Left ventricle myocardium inferior (tissue), 1 donor: ENCODE results near the gene TBATA. TPM values are rescaled to one million over a fixed set of nuclear protein-coding genes. Genes with fewer than 3 reads are reported as not detected.
A peak's percentile ranks its signal among the peaks of the same experiment; 100 is the strongest.

ENCODE experiments used
- DNase-seq: peaks from one replicate; pipeline ENCODE4 v3.0.0-alpha.2; 2020
- H3K27ac ChIP-seq: fragments of 200-600 bp; replicated peaks from 2 replicates; pipeline ENCODE4 v1.8.0; 2021
- H3K27me3 ChIP-seq: fragments of 200-600 bp; 2 replicates; pipeline ENCODE4 v1.8.0; 2021; ENCODE audit warnings: low read depth
- H3K36me3 ChIP-seq: fragments of 200-600 bp; 2 replicates; pipeline ENCODE4 v1.8.0; 2021
- H3K4me1 ChIP-seq: fragments of 200-600 bp; 2 replicates; pipeline ENCODE4 v1.8.0; 2021
- H3K4me3 ChIP-seq: fragments of 200-600 bp; 2 replicates; pipeline ENCODE4 v1.8.0; 2021; ENCODE audit warnings: mild to moderate bottlenecking, moderate library complexity
- H3K9me3 ChIP-seq: fragments of 200-600 bp; replicated peaks from 2 replicates; pipeline ENCODE4 v1.8.0; 2021
- CTCF ChIP-seq: fragments of 200-600 bp; IDR thresholded peaks from 2 replicates; pipeline ENCODE4 v1.8.0; 2021; ENCODE audit warnings: antibody characterized with exemption, mild to moderate bottlenecking, borderline replicate concordance
- intact Hi-C: fragments of 100-400 bp; cut with micrococcal nuclease; formaldehyde crosslinking; loops from one replicate; pipeline ENCODE4 v1.11.0; 2022
- total RNA-seq: library from RNA; stranded (reverse); fragmentation: NEBNext Ultra II Directional; extraction: Animal tissue kit (Norgen Biotek cat#: 25700); gene quantifications from one replicate; pipeline ENCODE4 v1.2.1, GENCODE V29; 2021
- donor health status: DM: no; HTN: yes; CAD: no; lungs with severe emphysema.

TBATA gene
- total RNA-seq, 1 donor from 2014 or later, result not detected

- H3K27me3 ChIP-seq, result peaks cover 14% of the 10 kb centered on the region
- H3K4me3 ChIP-seq, result no peak overlapping the region
- TF ChIP-seq CTCF, result no peak
- no peak for DNase-seq
- intact Hi-C loops, result no loop called here
- H3K27ac ChIP-seq, result no peak overlapping the region
- no peaks in the 10 kb centered on the region for H3K36me3 ChIP-seq
- H3K4me1 ChIP-seq, result peaks cover 6% of the 10 kb centered on the region
- H3K9me3 ChIP-seq, result peaks cover 15% of the 10 kb centered on the region
These were observed 706 bp downstream of the TBATA start for GRCh38 chr10:70784471-70784870.

- Histone ChIP-seq H3K27ac (no peak overlapping the region), H3K4me3 (no peak overlapping the region), H3K36me3 (no peaks in the 10 kb centered on the region), H3K27me3 (peaks cover 14% of the 10 kb centered on the region), H3K4me1 (peaks cover 10% of the 10 kb centered on the region), H3K9me3 (peaks cover 15% of the 10 kb centered on the region)
- intact Hi-C loops, result no loop called here
- no peak for DNase-seq
- TF ChIP-seq CTCF, result no peak
These were observed 1.2 kb downstream of the TBATA start for GRCh38 chr10:70784016-70784415.

- Histone ChIP-seq H3K27ac (no peak overlapping the region), H3K4me1 (peaks cover 13% of the 10 kb centered on the region), H3K27me3 (peaks cover 14% of the 10 kb centered on the region), H3K36me3 (no peaks in the 10 kb centered on the region), H3K9me3 (peaks cover 6% of the 10 kb centered on the region), H3K4me3 (no peak overlapping the region)
- no peak for DNase-seq
- intact Hi-C loops, result no loop called here
- no peak for TF ChIP-seq CTCF
These were observed 2.2 kb downstream of the TBATA start for GRCh38 chr10:70782746-70783680.

DNA sequence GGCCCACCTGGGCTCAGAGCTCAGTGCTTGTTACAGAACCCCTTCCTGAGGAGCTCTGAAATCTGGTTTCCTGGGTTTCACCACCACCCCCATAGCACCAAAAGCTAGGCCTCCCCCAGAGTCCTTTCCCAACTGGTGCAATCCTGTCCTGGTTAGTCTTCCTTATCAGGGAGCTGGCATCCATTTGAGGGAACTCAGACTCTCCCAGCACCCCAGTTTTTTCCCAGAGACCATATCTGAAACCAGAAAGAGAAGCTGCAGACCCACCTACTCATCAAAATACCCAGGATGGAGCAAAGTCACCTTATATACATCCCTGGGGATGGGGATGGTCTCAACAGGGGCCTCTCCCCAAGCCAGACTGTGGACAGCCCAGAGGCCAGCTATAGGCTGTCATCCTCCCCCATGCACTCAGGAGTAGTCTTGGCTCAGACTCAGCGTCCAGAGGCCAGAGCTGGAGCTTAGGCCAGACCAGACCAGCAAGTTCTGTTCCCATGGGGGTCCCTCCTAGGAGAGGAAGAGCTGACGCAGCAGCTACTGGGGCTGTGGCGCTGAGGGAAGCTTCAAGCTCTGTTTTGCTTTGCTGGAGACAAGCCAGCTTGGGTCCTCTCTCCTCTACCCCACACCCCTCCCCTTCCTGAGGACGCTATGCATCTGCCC, 3.0 kb downstream of the TBATA start:
- intact Hi-C loops, result no loop called here
- no peaks in the 10 kb centered on the region for H3K36me3 ChIP-seq
- H3K4me3 ChIP-seq, result no peak overlapping the region
- no peak for TF ChIP-seq CTCF
- peaks cover 13% of the 10 kb centered on the region for H3K4me1 ChIP-seq
- no peak overlapping the region for H3K27ac ChIP-seq
- peaks cover 14% of the 10 kb centered on the region for H3K27me3 ChIP-seq
- DNase-seq, result peak; percentile 34
- H3K9me3 ChIP-seq, result no peaks in the 10 kb centered on the region

- DNase-seq, result no peak
- H3K27ac ChIP-seq, result no peak overlapping the region
- peaks cover 14% of the 10 kb centered on the region for H3K27me3 ChIP-seq
- H3K4me3 ChIP-seq, result no peak overlapping the region
- H3K4me1 ChIP-seq, result peaks cover 13% of the 10 kb centered on the region
- intact Hi-C loops, result no loop called here
- no peak for TF ChIP-seq CTCF
- H3K36me3 ChIP-seq, result no peaks in the 10 kb centered on the region
- H3K9me3 ChIP-seq, result no peaks in the 10 kb centered on the region
These were observed 3.6 kb downstream of the TBATA start for GRCh38 chr10:70781461-70782051.
